ENCODE data around the gene GLIPR1L1.

DNA sequence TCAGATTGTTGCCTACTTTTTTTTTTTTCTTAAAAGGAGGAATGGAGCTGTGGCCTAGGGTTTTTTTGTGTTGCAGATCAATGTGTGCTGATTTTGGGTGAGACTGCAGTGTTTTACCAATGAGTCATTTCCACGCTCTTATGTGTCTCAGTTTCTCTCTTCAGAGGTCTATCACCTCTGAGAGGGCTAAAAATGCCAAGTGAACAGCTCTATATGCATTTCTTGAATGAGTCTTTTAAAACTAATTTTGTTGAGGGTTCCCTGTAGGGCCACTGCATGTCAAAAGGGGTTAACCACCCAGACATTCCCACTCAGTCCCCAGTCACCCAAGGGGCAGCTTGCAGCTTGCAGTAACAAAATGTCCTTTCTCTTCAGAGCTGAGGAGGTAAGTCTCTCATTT, 32.2 kb downstream of the GLIPR1L1 start:
- TF ChIP-seq EZH2 (IDR thresholded peaks at IDR 0.05; ENCODE audit: low read depth, unreplicated experiment) (no peak), POLR2AphosphoS5 (IDR thresholded peaks at IDR 0.05; ENCODE audit: low read depth) (no peak), CREB1 (CRISPR knock-in tag; IDR thresholded peaks at IDR 0.05; ENCODE audit: low read depth) (no peak), CTCF (conservative IDR thresholded peaks at IDR 0.05; ENCODE audit: low read depth in 2 of 2) (no peak), EZH2phosphoT487 (IDR thresholded peaks at IDR 0.05; ENCODE audit: unreplicated experiment) (no peak)
